Fibroblast of peridontal ligament (primary cell): ENCODE data around the gene SELENBP1.

Experiments used
- DNase-seq: peaks from one replicate; pipeline ENCODE4 v3.0.0-alpha.2; 2010; ENCODE audit errors: extremely low read depth

Gene SELENBP1

DNA sequence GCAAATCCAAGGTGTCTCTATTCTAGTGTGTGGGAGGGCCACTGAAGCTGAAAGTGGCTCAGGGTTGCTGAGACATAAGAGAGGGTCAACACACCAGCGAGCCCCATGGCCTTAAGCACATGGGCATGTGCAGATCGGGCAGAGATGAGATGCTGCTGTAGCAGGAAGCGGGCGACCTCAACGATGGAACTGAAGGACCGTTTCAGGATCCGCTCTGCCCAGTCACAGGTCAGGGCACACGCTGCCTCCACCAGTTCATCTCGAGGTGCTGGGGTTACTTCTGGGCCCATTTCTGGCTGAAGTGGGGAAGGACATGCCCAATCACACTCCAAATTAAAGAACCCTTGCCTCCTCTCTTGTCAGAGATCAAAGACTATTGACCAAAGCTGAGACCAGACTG, 28.9 kb downstream of the SELENBP1 start:
- no peak for DNase-seq

DNA sequence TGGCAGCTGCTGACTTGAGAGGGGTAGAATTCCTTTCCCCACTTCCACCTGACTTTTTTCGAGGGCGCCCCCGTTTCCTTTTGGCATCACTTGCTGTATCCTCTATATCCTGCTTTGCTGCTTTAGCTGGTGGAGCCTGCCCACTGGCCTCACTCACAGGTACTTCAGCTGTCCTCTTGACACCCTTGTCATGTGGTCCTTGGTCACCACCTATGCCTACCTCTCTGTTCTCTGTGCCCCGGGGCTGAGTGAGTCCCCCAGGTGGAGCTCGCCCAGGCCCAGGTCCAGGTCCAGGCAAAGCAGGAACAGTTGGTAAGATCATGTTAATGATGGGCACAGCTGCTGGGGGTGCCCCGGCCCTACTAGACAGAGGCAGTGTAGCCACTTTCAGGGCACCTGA, 29.9 kb downstream of the SELENBP1 start:
- DNase-seq, result no peak

DNA sequence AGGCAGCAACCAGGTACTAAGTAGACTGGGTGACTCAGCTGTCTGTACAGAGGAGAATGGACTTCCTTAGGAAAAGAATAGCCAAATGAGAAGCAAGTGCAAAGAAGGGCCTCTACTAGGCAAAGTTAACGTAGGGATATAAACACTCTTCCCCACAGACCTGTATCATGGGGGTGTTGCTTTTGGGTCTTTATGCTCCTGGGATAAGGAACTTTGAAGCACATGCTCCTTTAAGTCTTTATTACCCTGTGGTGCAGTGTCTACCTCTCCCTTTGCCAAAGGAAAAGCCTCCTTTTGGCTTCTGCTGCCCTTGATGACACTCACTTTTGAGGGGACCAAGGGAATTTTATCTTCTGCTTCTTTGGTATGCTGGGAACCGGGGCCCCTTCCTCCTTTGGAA, 30.5 kb downstream of the SELENBP1 start:
- DNase-seq, result no peak

DNA sequence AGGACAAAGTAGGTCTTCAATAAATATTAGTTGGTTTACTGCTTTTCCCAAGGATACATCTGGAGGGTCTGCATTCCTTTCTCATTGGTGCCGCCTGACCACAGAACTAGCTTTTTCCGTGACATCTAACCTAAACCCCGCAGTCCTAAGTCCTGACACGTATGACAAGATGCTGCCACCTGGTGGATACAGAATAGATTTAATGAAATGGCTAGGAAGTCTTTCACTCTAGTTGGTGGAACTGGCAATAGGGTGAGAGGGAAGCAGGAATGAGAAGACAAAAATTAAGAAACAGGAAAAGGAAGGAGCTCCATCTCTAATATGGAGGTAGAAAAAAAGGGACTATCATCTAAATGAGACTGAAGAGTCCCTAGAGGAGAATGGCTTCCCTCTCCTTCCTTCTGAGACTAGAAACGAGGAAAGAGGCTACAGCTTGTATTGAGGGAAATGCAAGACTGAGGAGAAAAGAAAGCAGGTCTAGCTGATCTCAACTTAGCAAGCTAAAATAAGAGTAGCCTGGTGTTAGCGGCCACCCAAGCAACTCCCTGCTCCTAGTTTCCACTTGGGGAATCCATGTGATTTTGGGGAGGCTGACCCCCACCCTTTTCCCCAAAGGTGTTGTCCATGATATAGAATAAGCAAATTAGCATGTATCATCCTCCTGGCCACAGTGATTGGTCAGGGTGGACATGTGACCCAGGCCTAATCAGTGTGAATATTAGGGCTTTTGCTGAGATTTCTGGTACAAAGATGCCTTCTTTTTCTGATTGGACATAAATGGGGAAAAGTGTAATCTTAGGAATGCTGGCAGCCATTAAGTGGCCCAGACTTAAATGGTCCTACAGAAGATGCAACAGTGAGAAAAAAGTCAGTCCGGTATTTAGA, 31.4 kb downstream of the SELENBP1 start:
- peak; percentile 90 for DNase-seq

DNA sequence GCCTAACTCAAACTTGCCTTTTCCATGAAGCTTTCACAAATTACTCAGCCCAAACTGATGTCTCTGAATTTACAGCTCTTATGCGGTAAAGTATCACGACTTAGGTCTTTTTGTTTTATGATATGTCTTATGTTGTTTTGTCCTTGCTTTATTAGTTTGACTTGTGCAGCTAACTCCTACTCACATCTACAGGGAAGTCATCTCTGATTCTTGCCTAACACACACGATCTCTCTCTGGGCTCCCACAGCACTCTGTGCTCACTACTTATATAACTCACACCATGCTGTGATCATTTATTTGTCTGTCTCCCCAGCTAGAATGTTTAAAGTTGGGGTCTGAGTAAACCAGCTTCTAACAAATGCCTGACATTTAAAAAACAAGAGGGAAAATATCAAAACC, 35.9 kb downstream of the SELENBP1 start:
- DNase-seq, result no peak

DNA sequence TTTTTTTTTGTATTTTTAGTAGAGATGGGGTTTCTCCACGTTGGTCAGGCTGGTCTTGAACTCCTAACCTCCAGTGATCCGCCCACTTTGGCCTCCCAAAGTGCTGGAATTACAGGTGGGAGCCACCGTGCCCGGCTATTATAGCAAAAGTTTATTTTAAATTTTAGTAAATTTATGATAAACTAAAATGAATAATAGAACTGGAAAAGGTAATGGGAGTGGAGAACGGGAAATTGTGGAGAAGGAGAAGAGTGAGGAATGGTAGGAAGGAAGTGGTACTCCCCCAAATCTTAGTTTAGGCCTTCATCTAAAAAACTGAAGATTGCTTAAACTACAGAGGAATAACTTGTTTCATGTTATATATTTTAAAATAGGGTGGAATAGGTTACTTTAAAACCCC, 37.7 kb downstream of the SELENBP1 start:
- no peak for DNase-seq

DNA sequence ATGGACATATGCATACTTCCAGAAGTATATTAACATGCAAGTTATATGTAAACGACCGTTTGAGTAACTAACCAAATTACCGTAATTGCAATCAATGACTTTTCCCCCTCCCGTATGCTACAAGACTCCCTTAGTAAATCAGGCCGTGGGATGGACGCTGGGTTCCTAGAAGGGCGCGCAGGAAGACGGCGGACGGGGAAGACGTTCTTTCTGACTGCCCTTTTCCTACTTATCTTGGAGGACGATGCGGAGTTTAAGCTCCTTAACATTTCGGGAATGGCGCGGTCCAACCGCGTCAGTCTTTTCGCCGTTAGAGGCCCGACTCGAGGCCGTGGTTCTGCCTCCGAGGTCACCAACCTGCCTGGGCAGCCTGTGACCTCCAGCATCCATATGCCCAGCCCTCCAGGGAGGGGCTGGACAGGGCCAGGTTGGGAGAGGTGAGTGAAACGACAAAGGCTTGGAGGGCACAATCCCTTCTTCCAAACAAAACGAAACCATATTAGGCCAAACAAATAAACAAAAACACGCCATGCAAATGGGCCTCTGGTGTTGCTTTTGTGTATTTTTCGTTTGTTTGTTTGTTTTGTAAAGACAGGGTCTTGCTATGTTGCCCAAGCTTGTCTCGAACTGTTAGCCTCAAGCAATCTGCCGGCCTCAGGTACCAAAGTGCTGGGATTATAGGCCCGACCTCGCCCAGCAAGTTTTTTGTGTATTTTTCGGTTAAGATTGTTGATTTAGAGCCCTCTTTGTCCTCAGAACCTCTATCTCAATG, 44.4 kb downstream of the SELENBP1 start:
- peak; percentile 16 for DNase-seq

DNA sequence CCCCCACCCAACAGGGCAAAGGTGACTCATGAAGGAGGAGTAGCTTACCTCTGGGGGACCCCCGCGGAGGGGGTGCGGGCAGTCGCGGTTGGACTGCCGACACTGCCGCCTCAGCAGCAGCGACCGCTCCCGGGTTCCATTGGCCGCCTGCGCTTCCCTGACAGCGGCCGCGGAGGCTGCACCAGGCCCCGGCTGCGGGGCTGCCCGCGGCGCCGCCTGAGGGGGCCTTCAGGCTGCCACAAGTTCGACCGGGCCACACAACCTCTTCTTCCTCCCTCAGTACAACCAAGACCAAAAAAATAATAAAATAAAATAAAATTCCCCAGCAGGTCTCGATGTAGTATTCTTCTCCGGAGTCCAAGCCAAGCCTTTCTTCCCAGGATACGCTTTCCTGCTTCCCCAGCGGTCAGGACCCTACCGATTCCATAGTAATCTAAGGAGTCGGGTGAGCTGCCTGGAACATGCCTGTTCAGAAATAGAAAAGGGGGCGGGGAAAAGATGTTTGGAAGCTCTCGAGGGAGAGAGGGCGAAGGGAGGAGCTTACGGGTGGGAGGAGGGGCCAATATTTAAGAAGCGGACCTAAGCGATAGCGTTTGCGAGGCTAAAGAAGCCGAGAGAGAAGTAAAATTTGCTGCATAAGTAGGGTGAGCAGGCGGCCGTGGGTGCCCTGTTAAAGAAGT, 45.1 kb downstream of the SELENBP1 start, which contains the start of gene PI4KB:
PI4KB (minus strand) TSS at position 194 of the 680 bp plus-strand sequence. CDS start 10,935 bp downstream, outside the sequence.
- DNase-seq, result peak; percentile 99

DNA sequence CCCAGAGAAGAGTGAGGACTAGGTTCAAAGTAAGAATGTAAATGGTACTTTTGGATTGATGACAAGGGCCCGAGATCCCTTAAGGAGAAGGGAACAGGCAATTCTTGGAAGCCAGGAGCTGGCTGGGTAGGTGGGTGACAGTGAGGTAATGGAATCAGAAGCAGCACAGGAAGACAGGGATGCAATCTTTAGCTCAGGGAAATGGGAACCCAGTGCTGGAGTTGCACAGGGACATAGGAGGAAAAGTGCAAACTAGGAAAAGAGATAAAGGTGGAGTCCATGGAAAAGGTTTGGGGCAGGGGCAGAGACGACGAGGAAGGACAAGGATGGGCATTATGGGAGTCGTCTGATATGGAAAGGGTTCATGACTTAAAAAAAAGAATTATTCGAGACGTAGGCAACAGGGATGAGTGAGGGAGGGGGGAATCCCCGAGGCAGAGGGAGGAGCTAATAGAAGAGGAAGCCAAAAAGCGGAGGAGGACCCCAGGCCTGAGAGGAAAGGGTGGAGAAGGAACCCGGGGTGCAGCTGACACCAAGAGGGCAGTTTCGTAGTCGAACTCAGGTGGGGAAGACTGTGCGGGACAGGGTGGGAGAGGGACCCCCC, 45.8 kb downstream of the SELENBP1 start:
- DNase-seq, result peak; percentile 57

DNA sequence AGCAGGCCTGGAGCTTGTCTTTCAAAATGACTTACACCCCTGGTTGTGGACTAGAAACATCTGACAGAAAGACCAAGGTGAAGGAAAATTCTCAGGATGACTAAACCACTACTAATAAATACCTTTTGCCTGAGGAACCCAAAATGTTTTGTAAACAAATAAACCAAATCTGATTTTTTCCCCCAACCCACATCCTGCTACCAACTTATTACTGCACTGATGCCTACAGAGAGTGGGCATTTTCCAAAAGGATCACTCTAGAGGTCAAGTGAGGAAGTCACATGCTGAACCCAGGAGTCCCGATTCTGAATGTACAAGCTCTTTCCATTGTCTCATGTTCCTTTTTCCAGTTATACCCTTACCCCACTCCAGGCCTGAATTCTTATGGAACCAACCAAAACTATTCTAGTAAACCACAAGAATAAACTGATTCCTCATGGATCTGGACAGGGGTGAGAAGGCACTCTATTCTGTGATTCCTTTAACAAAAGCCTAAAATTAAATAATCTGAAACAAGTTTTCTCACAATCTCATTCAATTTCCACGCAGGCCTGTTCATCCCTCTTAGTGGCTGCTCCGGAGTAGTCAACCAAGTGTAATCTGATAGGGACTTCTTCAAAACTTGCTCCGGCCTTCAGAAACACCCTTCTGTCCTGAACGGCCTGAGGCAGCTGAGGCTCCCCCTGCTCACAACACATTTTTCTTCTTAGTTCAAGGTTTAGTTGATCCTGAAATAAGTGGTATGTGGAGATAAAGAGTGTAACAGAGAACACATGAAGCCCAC, 46.7 kb downstream of the SELENBP1 start:
- peak; percentile 55 for DNase-seq

DNA sequence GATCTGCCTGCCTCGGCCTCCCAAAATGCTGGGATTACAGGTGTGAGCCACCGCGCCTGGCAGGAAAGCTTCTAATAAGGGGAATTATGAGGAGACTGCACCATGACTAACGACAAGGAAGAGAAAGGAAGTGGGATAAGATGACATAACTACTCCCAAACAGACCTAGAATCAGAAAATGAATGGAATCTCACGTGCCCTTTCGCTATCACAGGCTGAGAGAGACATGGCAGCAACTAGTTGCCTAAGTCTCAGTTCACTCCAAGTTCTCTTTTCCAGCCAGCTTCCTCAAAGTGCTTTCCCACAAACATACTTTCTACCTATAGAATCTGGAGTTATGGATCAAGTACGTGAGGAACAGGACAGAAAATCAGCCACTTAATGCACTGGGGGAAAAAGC, 47.3 kb downstream of the SELENBP1 start:
- no peak for DNase-seq

DNA sequence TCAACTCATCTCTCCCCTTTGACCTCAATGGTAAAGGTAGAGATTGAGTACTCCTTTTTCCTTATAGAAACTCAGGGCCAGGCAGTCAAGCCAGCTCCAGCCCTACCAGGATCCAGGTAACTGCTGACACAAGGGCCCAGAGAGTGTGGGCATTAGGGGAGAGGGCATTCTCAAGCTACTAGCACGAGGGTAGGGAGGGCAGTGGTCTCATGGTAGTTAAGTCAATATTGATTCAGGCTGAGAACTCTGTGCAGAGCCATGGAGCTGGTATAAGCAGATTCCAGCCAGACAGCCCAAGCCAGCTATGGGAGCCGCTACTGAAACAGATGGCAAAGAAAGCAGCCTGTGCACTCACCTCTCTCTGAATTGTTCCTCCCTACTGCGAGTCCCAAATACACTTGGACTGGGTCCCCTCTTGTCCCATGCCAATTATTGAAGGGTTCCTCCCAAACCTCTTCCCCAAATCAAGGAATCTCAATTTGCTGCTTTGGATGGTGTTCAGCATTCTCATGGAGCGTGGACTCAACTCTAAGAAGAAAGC, 48.0 kb downstream of the SELENBP1 start:
- no peak for DNase-seq

DNA sequence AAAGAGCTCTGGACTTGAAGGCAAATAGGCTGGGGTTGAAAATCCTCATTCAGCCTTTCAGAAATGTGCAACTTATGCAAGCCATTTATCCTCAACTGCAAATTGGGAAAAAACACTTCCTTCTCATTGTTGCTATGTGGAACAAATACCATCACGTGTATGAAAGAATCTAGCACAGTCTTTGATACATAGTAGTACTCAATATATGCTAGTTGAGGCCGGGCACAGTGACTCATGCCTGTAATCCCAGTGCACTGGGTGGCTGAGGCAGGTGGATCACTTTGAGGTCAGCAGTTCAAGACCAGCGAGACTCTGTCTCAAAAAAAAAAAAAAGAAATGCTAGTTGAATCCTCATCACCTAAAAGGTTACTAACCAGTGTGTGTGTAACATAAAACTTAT, 53.5 kb downstream of the SELENBP1 start:
- DNase-seq, result no peak

DNA sequence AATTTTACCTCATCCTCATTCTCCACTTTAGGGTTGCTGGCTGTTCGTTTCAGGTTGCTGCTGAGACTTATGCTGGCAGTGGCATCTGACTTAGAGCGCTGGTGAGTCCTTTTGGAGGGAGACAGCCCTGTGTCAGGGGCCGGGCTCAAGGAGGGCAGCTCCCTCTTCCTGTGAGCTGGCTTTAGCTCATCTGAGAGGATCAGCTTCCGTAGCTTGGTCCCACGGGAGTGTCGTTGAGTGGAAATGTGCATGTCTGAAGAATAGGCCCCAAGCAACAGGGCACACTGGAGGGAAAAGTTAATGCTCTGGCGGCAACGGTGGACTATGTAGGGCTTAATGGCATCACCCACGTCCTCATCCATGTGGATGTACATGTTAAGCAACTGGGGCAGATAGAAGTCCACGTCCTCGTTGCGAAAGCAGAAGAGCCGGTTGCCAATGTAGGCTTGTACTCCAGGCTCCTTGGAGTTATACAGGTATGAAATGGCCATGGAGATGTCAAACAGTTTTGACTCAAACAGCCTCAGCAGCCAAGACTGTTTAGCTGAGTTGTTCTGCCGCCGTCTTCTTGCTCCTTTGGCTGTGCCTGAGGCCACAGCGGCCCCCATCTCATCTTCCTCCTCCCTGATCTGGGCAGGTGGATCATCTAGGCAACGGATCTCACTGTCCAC, 56.8 kb downstream of the SELENBP1 start:
- DNase-seq, result no peak
